B cell (primary cell): ENCODE results near the gene GRIK3. TPM values are rescaled to one million over a fixed set of nuclear protein-coding genes. Genes with fewer than 3 reads are reported as not detected.

ENCODE experiments used
- ATAC-seq: fragments of 200-7000 bp; cut with Tn5 transposase; one replicate; pipeline ENCODE4 v1.10.0; 2021; ENCODE audit warnings: low read depth, mild to moderate bottlenecking, moderate number of reproducible peaks, moderate library complexity
- CTCF ChIA-PET: fragments of 350-600 bp; sonication (Branson Sonifier 250); formaldehyde crosslinking; loops from one replicate; lab custom pipeline; 2021; ENCODE audit warnings: antibody characterized with exemption, inconsistent platforms; lab: Charles Lee
- POLR2A ChIA-PET: fragments of 350-600 bp; sonication (Branson Sonifier 250); formaldehyde crosslinking; loops from one replicate; lab custom pipeline; 2021; ENCODE audit warnings: antibody characterized with exemption; lab: Charles Lee
- DNase-seq: peaks from one replicate; pipeline ENCODE4 v3.0.0; 2013
- H2AFZ ChIP-seq: 2 replicates; pipeline ENCODE4 v1.6.1; 2012; ENCODE audit warnings: mild to moderate bottlenecking, low read depth, low read length; ENCODE audit not compliant: insufficient read depth, poor library complexity, severe bottlenecking
- H3K27ac ChIP-seq, 2 donors: 1 replicate in 1 of 2; 2 replicates in 1 of 2; pipeline ENCODE4 v1.5.1; 2012 to 2013; ENCODE audit warnings: low read length in 2 of 2, mild to moderate bottlenecking in 2 of 2, moderate library complexity in 1 of 2
- H3K27me3 ChIP-seq, 4 experiments: fragments of 200-600 bp in 1 of 4; sonication (generic) in 1 of 4; replicated peaks in 1 of 4; 1 replicate in 2 of 4; 2 replicates in 2 of 4; pipeline versions ENCODE4 v1.6.1 to v1.7.0; 2013 to 2016; ENCODE audit warnings: low read length in 3 of 4, mild to moderate bottlenecking in 2 of 4, mixed read lengths in 1 of 4, moderate library complexity in 1 of 4; ENCODE audit not compliant: insufficient read depth in 4 of 4, control insufficient read depth in 3 of 4; ENCODE audit errors: control extremely low read depth in 1 of 4
- H3K36me3 ChIP-seq, 2 experiments: replicated peaks in 1 of 2; 1 replicate in 1 of 2; 2 replicates in 1 of 2; pipeline versions ENCODE4 v1.6.1 to v1.7.1; 2013; ENCODE audit warnings: low read length in 1 of 2; ENCODE audit not compliant: insufficient read depth in 2 of 2, control insufficient read depth in 1 of 2; ENCODE audit errors: control extremely low read depth in 1 of 2, extremely low read depth in 1 of 2
- H3K4me1 ChIP-seq, 2 donors: fragments of 200-600 bp in 1 of 2; sonication (generic) in 1 of 2; 1 replicate in 1 of 2; 2 replicates in 1 of 2; pipeline versions ENCODE4 v1.5.1 to v1.6.1; 2013 to 2017; ENCODE audit warnings: low read length in 2 of 2; ENCODE audit not compliant: control insufficient read depth in 2 of 2, insufficient read depth in 2 of 2
- H3K4me2 ChIP-seq: replicated peaks from 2 replicates; pipeline ENCODE3; 2012; ENCODE audit warnings: mild to moderate bottlenecking, low read depth, low read length; ENCODE audit not compliant: poor library complexity, severe bottlenecking
- H3K4me3 ChIP-seq, 5 experiments: fragments of 200-600 bp in 1 of 5; sonication (generic) in 1 of 5; 1 replicate in 3 of 5; 2 replicates in 2 of 5; pipeline versions ENCODE4 v1.5.1 to v1.7.0; 2011 to 2016; ENCODE audit warnings: low read length in 4 of 5, mild to moderate bottlenecking in 4 of 5, low read depth in 2 of 5, control low read depth in 1 of 5, moderate library complexity in 1 of 5; ENCODE audit not compliant: insufficient read depth in 1 of 5; ENCODE audit errors: control extremely low read depth in 1 of 5, extremely low read depth in 1 of 5
- H3K79me2 ChIP-seq: fragments of 200-600 bp; sonication (generic); one replicate; pipeline ENCODE4 v1.6.0; 2016; ENCODE audit warnings: low read length; ENCODE audit not compliant: control insufficient read depth, insufficient read depth
- H3K9ac ChIP-seq: fragments of 200-600 bp; sonication (generic); 2 replicates; pipeline ENCODE4 v1.6.1; 2017; ENCODE audit warnings: mild to moderate bottlenecking, low read length, moderate library complexity
- H3K9me3 ChIP-seq, 3 donors: one replicate each; pipeline versions ENCODE4 v1.6.1 to v1.7.1; 2013; ENCODE audit warnings: low read length in 2 of 3; ENCODE audit not compliant: control insufficient read depth in 2 of 3, insufficient read depth in 1 of 3; ENCODE audit errors: control extremely low read depth in 1 of 3
- H4K20me1 ChIP-seq: 2 replicates; pipeline ENCODE4 v1.6.0; 2012; ENCODE audit warnings: mild to moderate bottlenecking, low read length; ENCODE audit not compliant: insufficient read depth, control insufficient read depth, poor library complexity, severe bottlenecking
- H3K27ac Mint-ChIP-seq: one replicate; pipeline ENCODE4 v1.8.0; 2021; ENCODE audit warnings: mixed read lengths
- H3K27me3 Mint-ChIP-seq: one replicate; pipeline ENCODE4 v1.8.0; 2021; ENCODE audit warnings: mixed read lengths
- H3K4me1 Mint-ChIP-seq: one replicate; pipeline ENCODE4 v1.8.0; 2021; ENCODE audit warnings: mixed read lengths
- H3K4me3 Mint-ChIP-seq: one replicate; pipeline ENCODE4 v1.8.0; 2021; ENCODE audit warnings: mixed read lengths
- H3K9me3 Mint-ChIP-seq: one replicate; pipeline ENCODE4 v1.8.0; 2022; ENCODE audit warnings: mixed read lengths; ENCODE audit not compliant: insufficient read depth
- EZH2 ChIP-seq: IDR thresholded peaks from 2 replicates; pipeline ENCODE4 v1.6.1; 2012; ENCODE audit warnings: borderline replicate concordance, low read depth, mild to moderate bottlenecking, moderate library complexity, low read length; ENCODE audit not compliant: insufficient read depth, poor library complexity, severe bottlenecking
- WGBS: methylation state at CpG from one replicate; pipeline ENCODE4 v1.1.5; 2013; ENCODE audit warnings: missing lambda C conversion rate; ENCODE audit not compliant: insufficient coverage; 5-methylcytosine and 5-hydroxymethylcytosine counted together
- intact Hi-C: fragments of 100-400 bp; cut with micrococcal nuclease; formaldehyde crosslinking; loops from one replicate; pipeline ENCODE4 v1.10.0; 2022
- polyA plus RNA-seq: library from polyadenylated mRNA; depleted of rRNA; stranded (reverse); fragments of >200 nt; gene quantifications from 2 replicates; pipeline ENCODE4 v1.2.3, GENCODE V29; 2012
- total RNA-seq, 2 donors: library from RNA; stranded (reverse); fragments of 120-200 nt in 1 of 2; gene quantifications; 1 replicate in 1 of 2; 2 replicates in 1 of 2; pipeline versions ENCODE4 v1.2.3 to v1.2.4, GENCODE V29; 2013 to 2022
- TF ChIP-seq, protein P1 (sequence below): fragments of 200-600 bp; IDR thresholded peaks from one replicate; pipeline ENCODE4 v1.8.0; 2022; ENCODE audit warnings: antibody characterized with exemption, mild to moderate bottlenecking

GRIK3 gene
- total and polyA plus RNA-seq, 2 donors (not counting 1 experiment from before 2014, with no cell fraction given), result 0.12 to 1.5 TPM

DNA sequence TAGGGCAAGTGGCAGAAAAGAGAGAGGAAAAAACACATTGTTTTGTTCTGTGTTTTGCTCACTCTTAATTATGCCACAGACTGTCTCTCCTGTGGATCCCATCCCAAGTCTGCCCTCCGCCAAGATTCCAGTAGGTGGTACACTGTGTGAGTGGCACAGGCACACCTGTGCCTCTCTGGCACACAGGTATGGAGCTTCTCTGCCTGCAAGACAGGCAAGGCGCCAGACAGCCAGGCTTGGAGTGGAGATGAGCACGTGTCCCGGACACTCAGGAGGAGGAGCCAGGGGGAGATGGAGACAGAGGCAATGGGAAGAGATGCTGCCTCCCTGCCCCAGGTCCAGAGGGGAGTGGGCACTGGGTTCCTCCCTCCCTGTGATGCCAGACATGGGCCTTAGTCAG is 6.5 kb upstream of the GRIK3 start:
- no peaks in the 10 kb centered on the region for H3K36me3 ChIP-seq
- DNase-seq, result no peak
- H3K9me3 ChIP-seq, result peaks cover 0 to 10% (median 0%) of the 10 kb centered on the region in 3 donors
- no peak overlapping the region for H2AFZ ChIP-seq
- TF ChIP-seq, protein P1, sequence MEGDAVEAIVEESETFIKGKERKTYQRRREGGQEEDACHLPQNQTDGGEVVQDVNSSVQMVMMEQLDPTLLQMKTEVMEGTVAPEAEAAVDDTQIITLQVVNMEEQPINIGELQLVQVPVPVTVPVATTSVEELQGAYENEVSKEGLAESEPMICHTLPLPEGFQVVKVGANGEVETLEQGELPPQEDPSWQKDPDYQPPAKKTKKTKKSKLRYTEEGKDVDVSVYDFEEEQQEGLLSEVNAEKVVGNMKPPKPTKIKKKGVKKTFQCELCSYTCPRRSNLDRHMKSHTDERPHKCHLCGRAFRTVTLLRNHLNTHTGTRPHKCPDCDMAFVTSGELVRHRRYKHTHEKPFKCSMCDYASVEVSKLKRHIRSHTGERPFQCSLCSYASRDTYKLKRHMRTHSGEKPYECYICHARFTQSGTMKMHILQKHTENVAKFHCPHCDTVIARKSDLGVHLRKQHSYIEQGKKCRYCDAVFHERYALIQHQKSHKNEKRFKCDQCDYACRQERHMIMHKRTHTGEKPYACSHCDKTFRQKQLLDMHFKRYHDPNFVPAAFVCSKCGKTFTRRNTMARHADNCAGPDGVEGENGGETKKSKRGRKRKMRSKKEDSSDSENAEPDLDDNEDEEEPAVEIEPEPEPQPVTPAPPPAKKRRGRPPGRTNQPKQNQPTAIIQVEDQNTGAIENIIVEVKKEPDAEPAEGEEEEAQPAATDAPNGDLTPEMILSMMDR, result no peak
- no peak for TF ChIP-seq EZH2
- H3K27me3 ChIP-seq, result peaks cover 0 to 71% (median 23%) of the 10 kb centered on the region in 4 experiments
- WGBS, result 62% methylated on average over 4 of the region's 4 CpGs
- no peak overlapping the region for H3K9ac ChIP-seq
- no peak for ATAC-seq
- intact Hi-C loops, result no loop called here
- Mint-ChIP-seq H3K27me3 (peaks cover 74% of the 10 kb centered on the region), H3K4me3 (no peak overlapping the region), H3K4me1 (peaks cover 15% of the 10 kb centered on the region), H3K9me3 (no peaks in the 10 kb centered on the region), H3K27ac (peak overlapping the region; percentile 65)
- no peaks in the 10 kb centered on the region for H3K79me2 ChIP-seq
- H3K4me1 ChIP-seq, result peaks cover 13 to 14% of the 10 kb centered on the region in 2 donors
- POLR2A ChIA-PET, result no interaction called here
- no peaks in the 10 kb centered on the region for H4K20me1 ChIP-seq
- H3K27ac ChIP-seq, result no peak overlapping the region
- CTCF ChIA-PET, result no interaction called here
- H3K4me3 ChIP-seq, result no peak overlapping the region
- no peak overlapping the region for H3K4me2 ChIP-seq

DNA sequence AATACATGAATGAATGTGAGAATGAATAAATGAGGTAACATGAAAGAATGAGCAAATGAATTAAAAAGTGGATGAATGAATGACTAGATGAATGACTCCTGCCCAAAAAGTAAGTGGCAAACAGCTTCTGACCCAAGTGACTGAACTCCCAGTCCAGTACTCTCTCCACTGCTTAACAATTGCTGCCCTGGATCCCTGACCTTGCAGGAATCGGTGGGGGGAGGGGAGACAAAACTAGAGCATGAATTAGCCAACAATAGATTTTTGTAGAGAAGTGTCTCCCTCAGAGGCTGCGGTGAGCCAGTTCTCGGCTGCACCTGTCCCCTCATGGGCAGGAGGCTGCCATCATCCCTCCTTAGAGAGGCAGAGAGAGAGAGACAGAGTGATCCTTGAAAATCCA is 5.9 kb upstream of the GRIK3 start:
- peaks cover 18 to 19% of the 10 kb centered on the region in 2 donors for H3K4me1 ChIP-seq
- CTCF ChIA-PET, result no interaction called here
- TF ChIP-seq EZH2, result no peak
- TF ChIP-seq, protein P1, result no peak
- no peaks in the 10 kb centered on the region for H3K79me2 ChIP-seq
- no peaks in the 10 kb centered on the region for H3K36me3 ChIP-seq
- no peak overlapping the region for H2AFZ ChIP-seq
- no peak overlapping the region for H3K9ac ChIP-seq
- Mint-ChIP-seq H3K27me3 (peaks cover 77% of the 10 kb centered on the region), H3K4me3 (no peak overlapping the region), H3K4me1 (peaks cover 20% of the 10 kb centered on the region), H3K27ac (no peak overlapping the region), H3K9me3 (no peaks in the 10 kb centered on the region)
- no peak overlapping the region for H3K27ac ChIP-seq
- ATAC-seq, result no peak
- WGBS, result 14% methylated on average over 1 of the region's 3 CpGs
- no peak overlapping the region for H3K4me2 ChIP-seq
- H3K9me3 ChIP-seq, result peaks cover 0 to 10% (median 0%) of the 10 kb centered on the region in 3 donors
- POLR2A ChIA-PET, result no interaction called here
- H3K27me3 ChIP-seq, result peaks cover 0 to 75% (median 27%) of the 10 kb centered on the region in 4 experiments
- H3K4me3 ChIP-seq, result no peak overlapping the region
- intact Hi-C loops, result no loop called here
- no peaks in the 10 kb centered on the region for H4K20me1 ChIP-seq
- DNase-seq, result no peak
